ENCODE results near the gene IQSEC1. TPM values are rescaled to one million over a fixed set of nuclear protein-coding genes. Genes with fewer than 3 reads are reported as not detected.

The IQSEC1 gene
- total and polyA plus RNA-seq, 9 of the 15 experiments (the other 6 are each of a cell fraction or from before 2014, with no cell fraction given), result 0.56 to 39.0 (median 6.8) TPM

DNA sequence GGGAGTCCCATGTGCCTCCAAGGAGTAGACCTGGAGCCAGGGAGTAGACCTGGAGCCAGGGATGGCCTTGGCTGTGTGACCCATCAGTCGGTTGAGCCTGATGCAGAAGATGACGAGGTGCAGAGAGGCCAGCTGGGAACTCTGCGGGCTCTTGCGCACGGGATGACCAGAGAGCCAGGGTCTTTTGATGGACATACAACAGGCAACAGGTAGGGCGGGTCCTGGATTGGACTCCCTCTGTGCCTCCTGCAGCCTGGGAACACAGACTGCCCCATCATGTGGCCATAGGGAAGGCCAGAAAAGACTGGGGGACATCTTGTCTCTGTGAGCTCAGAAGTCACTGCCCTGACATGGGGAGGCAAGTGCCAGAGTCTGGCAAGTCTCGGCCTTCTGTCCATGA, 164.4 kb downstream of the IQSEC1 start (continued):
- TF ChIP-seq ZFP91 (CRISPR knock-in tag; IDR thresholded peaks at IDR 0.05) (no peak), ZC3H11A (IDR thresholded peaks at IDR 0.05; ENCODE audit: low read depth, low read length) (no peak), PTTG1 (tag; IDR thresholded peaks at IDR 0.05; ENCODE audit: low read depth) (no peak)

DNA sequence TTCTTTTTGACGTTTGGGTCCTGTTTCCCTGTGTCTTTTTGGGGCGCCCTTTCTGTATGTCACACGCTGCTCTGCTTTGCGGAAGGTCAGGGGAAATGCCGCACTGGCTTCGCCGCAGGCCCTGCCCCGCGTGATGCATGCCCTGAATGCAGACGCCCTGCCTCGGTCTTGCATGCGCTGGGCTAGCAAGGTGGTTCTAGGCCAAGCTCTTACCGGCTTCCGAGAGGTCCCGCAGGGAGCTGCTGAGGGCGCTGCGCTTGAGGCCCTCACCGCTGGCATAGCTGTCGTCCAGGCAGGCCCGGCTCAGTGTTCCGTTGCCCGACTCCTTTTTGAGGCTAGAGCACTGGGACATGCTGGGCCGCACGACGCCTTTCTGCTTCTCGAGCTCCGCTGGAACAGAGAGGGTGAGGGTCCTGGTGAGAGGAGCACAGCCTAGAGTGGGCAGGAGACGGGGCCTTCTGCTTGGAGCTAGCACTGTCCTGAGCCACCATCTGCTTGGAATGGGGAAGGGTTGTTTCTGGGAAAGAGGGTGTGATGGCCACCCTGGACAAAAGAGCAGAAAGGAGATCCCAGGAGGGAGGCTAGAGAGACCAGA, 165.0 kb downstream of the IQSEC1 start:
- Histone ChIP-seq H3K9me1 (ENCODE audit: control insufficient read depth, insufficient read depth, low read length) (no peaks in the 10 kb centered on the region), H3K4me2 (ENCODE audit: insufficient read depth, low read length) (no peak overlapping the region), H3K4me1 (replicated peaks in 1 of 2; ENCODE audit: control insufficient read depth in 2 of 2, insufficient read depth in 2 of 2, low read length in 2 of 2) (peaks cover 0 to 23% of the 10 kb centered on the region in 2 experiments; a peak in 1 of 5 replicates), H3K4me3 (no peak overlapping the region), H3K79me2 (ENCODE audit: control insufficient read depth, insufficient read depth, low read length) (no peaks in the 10 kb centered on the region), H2AFZ (ENCODE audit: low read depth, low read length) (no peak overlapping the region), H4K20me1 (replicated peaks; ENCODE audit: control insufficient read depth, insufficient read depth, low read length) (peaks cover 6% of the 10 kb centered on the region; the same call in 1 of the 2 replicates), H3K27me3 (ENCODE audit: control insufficient read depth in 2 of 2, insufficient read depth in 2 of 2, low read length in 2 of 2) (no peaks in the 10 kb centered on the region), H3K9ac (ENCODE audit: insufficient read depth in 1 of 2, low read depth in 2 of 2, low read length in 2 of 2) (no peak overlapping the region), H3K9me3 (replicated peaks; ENCODE audit: control insufficient read depth, insufficient read depth, low read depth, low read length) (no peaks in the 10 kb centered on the region), H3K27ac (ENCODE audit: extremely low read depth, low read depth, low read length) (no peak overlapping the region), H3K36me3 (ENCODE audit: control insufficient read depth, insufficient read depth, low read length) (peaks cover 97% of the 10 kb centered on the region; the same call in 2 of the 3 replicates)
- no TSS peak for BruUV-seq (replicated peaks)
- intact Hi-C loops (cut with micrococcal nuclease) (no loop called here), in situ Hi-C loops (cut with MboI) (no loop called here)
- DNase-seq (ENCODE audit: extremely low read depth in 1 of 4, low spot score in 3 of 4) (no peak), ATAC-seq (no peak), FAIRE-seq (no peak)
- CTCF ChIA-PET (ENCODE audit: low intra/inter-chr PET ratio), result no interaction called here
- POLR2A ChIA-PET, result interaction anchor here (0.8 to 1.2 kb wide), 3 partner anchors 10 to 82 kb away, joined by 3 to 4 read pairs (median 4); no protein-coding TSS in a partner anchor
- WGBS (ENCODE audit: insufficient coverage, low coverage, missing lambda C conversion rate), result 94% methylated on average over 22 of the region's 28 CpGs
- TF ChIP-seq BCOR (IDR thresholded peaks at IDR 0.05) (peak; percentile 50; the same call in 1 of the 2 replicates), POLR2G (IDR thresholded peaks at IDR 0.05; ENCODE audit: low read depth, low read length) (peak; percentile 32), ZFP36 (IDR thresholded peaks at IDR 0.05; ENCODE audit: low read depth, low read length, partially characterized antibody) (peak; percentile 36), RBM22 (IDR thresholded peaks at IDR 0.05; ENCODE audit: low read depth, low read length, poor library complexity, severe bottlenecking) (peak; percentile 52), ERF (CRISPR knock-in tag; IDR thresholded peaks at IDR 0.05) (no peak), PYGO2 (tag; IDR thresholded peaks at IDR 0.05) (no peak)
